A549 (cell line): ENCODE measurements around the gene RECK. TPM values are rescaled to one million over a fixed set of nuclear protein-coding genes. Genes with fewer than 3 reads are reported as not detected.

Experiments used
- ATAC-seq, 2 experiments: fragments of 200-7000 bp in 1 of 2; fragments of >200 bp in 1 of 2; cut with Nextera tagmentation in 1 of 2; cut with Tn5 transposase in 1 of 2; 3 replicates each; pipeline versions ENCODE4 v1.8.0 to v1.9.1; 2018 to 2020; ENCODE audit warnings: mild to moderate bottlenecking in 1 of 2, moderate library complexity in 1 of 2
- CTCF ChIA-PET: fragments of 300-600 bp; sonication (Branson Sonifier 250); formaldehyde crosslinking; extraction: SDS; loops from one replicate; lab custom pipeline; 2021; ENCODE audit warnings: antibody characterized with exemption, inconsistent platforms; lab: Yijun Ruan, JAX
- POLR2A ChIA-PET: fragments of 350-600 bp; formaldehyde crosslinking; extraction: SDS; loops from one replicate; lab custom pipeline; 2021; ENCODE audit warnings: antibody characterized with exemption, inconsistent platforms; lab: Yijun Ruan, JAX
- DNase-seq, 2 experiments: peaks; one replicate each; pipeline versions ENCODE4 v3.0.0 to v3.0.0-alpha.2; 2011 to 2016; ENCODE audit warnings: low read depth in 1 of 2, low spot score in 1 of 2
- FAIRE-seq: peaks from 2 replicates; lab custom pipeline; 2011; peaks lifted over from hg19 to GRCh38; lab: Jason Lieb, UNC
- H3K27ac ChIP-seq, 2 experiments: fragments of >200 bp; sonication (Bioruptor Twin); formaldehyde crosslinking; 3 replicates each; pipeline ENCODE4 v1.5.1; 2016 to 2017
- H3K4me1 ChIP-seq: fragments of >200 bp; sonication (Bioruptor Twin); formaldehyde crosslinking; 3 replicates; pipeline ENCODE4 v1.6.1; 2016
- H3K4me2 ChIP-seq: fragments of >200 bp; sonication (Bioruptor Twin); formaldehyde crosslinking; 3 replicates; pipeline ENCODE4 v1.6.1; 2016
- H3K4me3 ChIP-seq: fragments of >200 bp; sonication (Bioruptor Twin); formaldehyde crosslinking; 3 replicates; pipeline ENCODE4 v1.5.1; 2016
- H3K9me3 ChIP-seq: fragments of >200 bp; sonication (Bioruptor Twin); formaldehyde crosslinking; 3 replicates; pipeline ENCODE4 v1.6.1; 2016
- BHLHE40 ChIP-seq: IDR thresholded peaks from 2 replicates; pipeline ENCODE4 v1.6.1; 2012; ENCODE audit warnings: low read depth, low read length, inconsistent platforms
- CBX2 ChIP-seq: fragments of 200-600 bp; sonication (generic); IDR thresholded peaks from 2 replicates; pipeline ENCODE4 v1.6.1; 2016; ENCODE audit warnings: low read depth, mild to moderate bottlenecking, borderline replicate concordance
- CBX8 ChIP-seq: fragments of 200-600 bp; sonication (generic); IDR thresholded peaks from 2 replicates; pipeline ENCODE4 v1.6.1; 2016
- EHMT2 ChIP-seq: fragments of 200-600 bp; sonication (generic); IDR thresholded peaks from 2 replicates; pipeline ENCODE4 v1.6.1; 2016; ENCODE audit warnings: antibody characterized with exemption, low read depth, mild to moderate bottlenecking, moderate library complexity
- EP300 ChIP-seq, 2 experiments: fragments of >200 bp; sonication (Bioruptor Twin); formaldehyde crosslinking; IDR thresholded peaks; 2 replicates in 1 of 2; 3 replicates in 1 of 2; pipeline ENCODE4 v1.6.1; 2016 to 2017
- FOSL2 ChIP-seq, 2 experiments: fragments of 450-650 bp in 1 of 2; fragments of >200 bp in 1 of 2; sonication (Bioruptor Twin) in 1 of 2; formaldehyde crosslinking; IDR thresholded peaks; 2 replicates each; pipeline versions ENCODE4 v1.5.0 to v1.6.1; 2016 to 2020; ENCODE audit warnings: mild to moderate bottlenecking in 1 of 2, moderate library complexity in 1 of 2
- FOXS1 ChIP-seq: fragments of 250-450 bp; sonication (Bioruptor Pico); IDR thresholded peaks from 2 replicates; pipeline ENCODE4 v1.5.0; 2020; ENCODE audit warnings: mild to moderate bottlenecking, moderate library complexity
- GATA3 ChIP-seq: IDR thresholded peaks from 2 replicates; pipeline ENCODE4 v1.6.1; 2012; ENCODE audit warnings: borderline replicate concordance
- HDAC2 ChIP-seq: fragments of 200-600 bp; sonication (generic); IDR thresholded peaks from 2 replicates; pipeline ENCODE4 v1.6.1; 2016
- HEYL ChIP-seq: fragments of 250-450 bp; sonication (Bioruptor Pico); IDR thresholded peaks from 2 replicates; pipeline ENCODE4 v1.8.0; 2021; ENCODE audit warnings: mild to moderate bottlenecking, moderate library complexity
- HOXB5 ChIP-seq: fragments of 250-450 bp; sonication (Bioruptor Pico); IDR thresholded peaks from 2 replicates; pipeline ENCODE4 v1.5.0; 2020; ENCODE audit warnings: mild to moderate bottlenecking, moderate library complexity
- JUN ChIP-seq, 2 experiments: fragments of >200 bp; sonication (Bioruptor Twin); formaldehyde crosslinking; IDR thresholded peaks; 2 replicates in 1 of 2; 3 replicates in 1 of 2; pipeline ENCODE4 v1.6.1; 2016 to 2017
- JUNB ChIP-seq: fragments of >200 bp; sonication (Bioruptor Twin); formaldehyde crosslinking; IDR thresholded peaks from 2 replicates; pipeline ENCODE4 v1.6.1; 2016
- KDM1A ChIP-seq: fragments of 200-600 bp; sonication (generic); IDR thresholded peaks from 2 replicates; pipeline ENCODE4 v1.6.1; 2016; ENCODE audit warnings: low read depth, mild to moderate bottlenecking
- MAFK ChIP-seq: fragments of 450-650 bp; IDR thresholded peaks from 2 replicates; pipeline ENCODE4 v1.6.1; 2014; ENCODE audit not compliant: partially characterized antibody
- MAZ ChIP-seq: fragments of 150-350 bp; IDR thresholded peaks from 2 replicates; pipeline ENCODE4 v1.6.1; 2014; ENCODE audit warnings: antibody characterized with exemption, low read depth, low read length, borderline replicate concordance
- MYC ChIP-seq: IDR thresholded peaks from 2 replicates; pipeline ENCODE4 v1.6.1; 2012; ENCODE audit warnings: mild to moderate bottlenecking, inconsistent platforms, low read length, improper control_type of control experiment, borderline replicate concordance
- NPAS2 ChIP-seq: fragments of 250-450 bp; sonication (Bioruptor Pico); IDR thresholded peaks from 2 replicates; pipeline ENCODE4 v1.8.0; 2022; ENCODE audit warnings: mild to moderate bottlenecking, moderate library complexity, borderline replicate concordance
- POLR2A ChIP-seq: IDR thresholded peaks from 2 replicates; pipeline ENCODE4 v1.6.1; 2012; ENCODE audit warnings: mild to moderate bottlenecking, low read length
- RAD21 ChIP-seq, 2 experiments: fragments of >200 bp in 1 of 2; sonication (Bioruptor Twin) in 1 of 2; formaldehyde crosslinking in 1 of 2; IDR thresholded peaks in 1 of 2; conservative IDR thresholded peaks in 1 of 2; 2 replicates in 1 of 2; 3 replicates in 1 of 2; pipeline ENCODE4 v1.6.1; 2012 to 2018; ENCODE audit warnings: inconsistent platforms in 1 of 2
- RARB ChIP-seq: fragments of 250-450 bp; sonication (Bioruptor Pico); IDR thresholded peaks from 2 replicates; pipeline ENCODE4 v1.8.0; 2021; ENCODE audit warnings: mild to moderate bottlenecking, moderate library complexity
- RCOR1 ChIP-seq: fragments of 150-350 bp; IDR thresholded peaks from 2 replicates; pipeline ENCODE4 v1.6.1; 2014; ENCODE audit warnings: antibody characterized with exemption, low read length, low read depth
- RFX5 ChIP-seq: fragments of 450-650 bp; IDR thresholded peaks from 2 replicates; pipeline ENCODE4 v1.7.1; 2014; ENCODE audit warnings: antibody characterized with exemption, mild to moderate bottlenecking, moderate library complexity
- SMC3 ChIP-seq: fragments of >200 bp; sonication (Bioruptor Twin); formaldehyde crosslinking; IDR thresholded peaks from 3 replicates; pipeline ENCODE4 v1.6.1; 2018; ENCODE audit warnings: inconsistent platforms
- SREBF2 ChIP-seq: fragments of 450-650 bp; IDR thresholded peaks from 2 replicates; pipeline ENCODE4 v1.6.1; 2014; ENCODE audit warnings: mild to moderate bottlenecking, moderate library complexity
- ZFP36 ChIP-seq: fragments of 450-650 bp; IDR thresholded peaks from 2 replicates; pipeline ENCODE4 v1.6.1; 2014; ENCODE audit warnings: borderline replicate concordance; ENCODE audit not compliant: partially characterized antibody
- ZNF302 ChIP-seq: fragments of 250-450 bp; sonication (Bioruptor Pico); IDR thresholded peaks from 2 replicates; pipeline ENCODE4 v1.9.0; 2021; ENCODE audit warnings: inconsistent platforms, mild to moderate bottlenecking, moderate library complexity
- WGBS: methylation state at CpG from one replicate; pipeline ENCODE4 v1.1.6; 2017; ENCODE audit errors: missing lambda C conversion rate; 5-methylcytosine and 5-hydroxymethylcytosine counted together
- polyA plus RNA-seq, 4 experiments: library from polyadenylated mRNA; depleted of rRNA in 3 of 4; stranded (reverse); fragments of >200 nt; fragmentation: RNase III in 1 of 4; extraction: RNeasy Plus Mini Kit Qiagen cat#74134 plus additional on column Dnase treatment in 1 of 4; gene quantifications; 2 replicates in 3 of 4; 3 replicates in 1 of 4; pipeline ENCODE4 v1.2.3, GENCODE V29; 2011 to 2017
- TF ChIP-seq, protein P1 (sequence below): fragments of >200 bp; sonication (Bioruptor Twin); formaldehyde crosslinking; IDR thresholded peaks from 3 replicates; pipeline ENCODE4 v1.5.1; 2016
- TF ChIP-seq, protein P2 (sequence below): fragments of 150-350 bp; IDR thresholded peaks from 2 replicates; pipeline ENCODE4 v1.6.1; 2014; ENCODE audit warnings: low read depth, mild to moderate bottlenecking, low read length
- TF ChIP-seq, protein P3 (sequence below): IDR thresholded peaks from 2 replicates; pipeline ENCODE4 v1.6.1; 2012
- TF ChIP-seq, protein P4 (sequence below): fragments of >200 bp; sonication (Bioruptor Twin); formaldehyde crosslinking; IDR thresholded peaks from 2 replicates; pipeline ENCODE4 v1.6.1; 2016

Gene RECK
- polyA plus RNA-seq, 2 of the 4 experiments (the other 2 are of a cell fraction) = 5.0 to 8.7 TPM

DNA sequence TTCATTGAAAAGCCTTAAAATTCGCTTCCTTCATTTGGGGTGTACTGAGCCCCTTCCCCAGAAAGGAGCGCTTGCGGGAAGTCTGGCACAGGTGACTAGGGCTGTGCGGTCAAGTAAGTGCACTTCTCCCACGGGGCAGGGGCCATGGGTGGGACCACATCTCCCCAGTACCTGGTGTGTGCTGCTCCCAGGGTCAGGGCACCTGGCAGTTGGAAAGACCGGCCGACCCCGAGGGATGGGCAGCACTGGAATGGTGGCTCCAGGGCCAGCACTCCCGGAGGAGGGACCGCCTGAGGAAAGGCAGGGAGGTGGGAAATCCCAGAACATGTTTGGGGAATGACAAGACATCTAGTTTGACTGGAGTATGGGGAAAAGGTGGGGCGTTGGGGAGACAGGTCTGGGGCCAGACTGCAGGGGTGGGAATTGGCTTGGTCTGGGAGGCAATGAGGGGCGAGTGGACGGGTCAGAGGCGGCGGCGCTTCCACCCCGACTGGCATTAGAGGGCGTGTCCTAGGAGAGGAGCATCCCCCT, 99.1 kb downstream of the RECK start:
- 34% methylated on average over 17 of the region's 18 CpGs for WGBS
- DNase-seq = no peak
- H3K4me3 ChIP-seq = peak overlapping the region; percentile 78
- peak overlapping the region; percentile 79 to 93 for H3K27ac ChIP-seq
- TF ChIP-seq GATA3 (no peak), RFX5 (no peak), CBX8 (no peak), NPAS2 (CRISPR knock-in tag) (no peak), JUNB (no peak)
- TF ChIP-seq, protein P1, sequence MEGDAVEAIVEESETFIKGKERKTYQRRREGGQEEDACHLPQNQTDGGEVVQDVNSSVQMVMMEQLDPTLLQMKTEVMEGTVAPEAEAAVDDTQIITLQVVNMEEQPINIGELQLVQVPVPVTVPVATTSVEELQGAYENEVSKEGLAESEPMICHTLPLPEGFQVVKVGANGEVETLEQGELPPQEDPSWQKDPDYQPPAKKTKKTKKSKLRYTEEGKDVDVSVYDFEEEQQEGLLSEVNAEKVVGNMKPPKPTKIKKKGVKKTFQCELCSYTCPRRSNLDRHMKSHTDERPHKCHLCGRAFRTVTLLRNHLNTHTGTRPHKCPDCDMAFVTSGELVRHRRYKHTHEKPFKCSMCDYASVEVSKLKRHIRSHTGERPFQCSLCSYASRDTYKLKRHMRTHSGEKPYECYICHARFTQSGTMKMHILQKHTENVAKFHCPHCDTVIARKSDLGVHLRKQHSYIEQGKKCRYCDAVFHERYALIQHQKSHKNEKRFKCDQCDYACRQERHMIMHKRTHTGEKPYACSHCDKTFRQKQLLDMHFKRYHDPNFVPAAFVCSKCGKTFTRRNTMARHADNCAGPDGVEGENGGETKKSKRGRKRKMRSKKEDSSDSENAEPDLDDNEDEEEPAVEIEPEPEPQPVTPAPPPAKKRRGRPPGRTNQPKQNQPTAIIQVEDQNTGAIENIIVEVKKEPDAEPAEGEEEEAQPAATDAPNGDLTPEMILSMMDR = no peak
- H3K4me2 ChIP-seq = peak overlapping the region; percentile 87
- POLR2A ChIA-PET = interaction anchor here (0.6 to 2.1 kb wide), 6 partner anchors 13 to 98 kb away, joined by 3 to 10 read pairs (median 4); no protein-coding TSS in a partner anchor
- peak; percentile 64 to 70; a peak in 5 of 6 replicates for ATAC-seq
- no peaks in the 10 kb centered on the region for H3K9me3 ChIP-seq
- H3K4me1 ChIP-seq = peaks cover 9% of the 10 kb centered on the region; the same call in 1 of the 3 replicates
- FAIRE-seq = no peak
- CTCF ChIA-PET = interaction anchor here (1.0 to 9.9 kb wide), 6 partner anchors 13 to 44 kb away, joined by 3 to 176 read pairs (median 6); partner anchors contain the start of gene CCIN

DNA sequence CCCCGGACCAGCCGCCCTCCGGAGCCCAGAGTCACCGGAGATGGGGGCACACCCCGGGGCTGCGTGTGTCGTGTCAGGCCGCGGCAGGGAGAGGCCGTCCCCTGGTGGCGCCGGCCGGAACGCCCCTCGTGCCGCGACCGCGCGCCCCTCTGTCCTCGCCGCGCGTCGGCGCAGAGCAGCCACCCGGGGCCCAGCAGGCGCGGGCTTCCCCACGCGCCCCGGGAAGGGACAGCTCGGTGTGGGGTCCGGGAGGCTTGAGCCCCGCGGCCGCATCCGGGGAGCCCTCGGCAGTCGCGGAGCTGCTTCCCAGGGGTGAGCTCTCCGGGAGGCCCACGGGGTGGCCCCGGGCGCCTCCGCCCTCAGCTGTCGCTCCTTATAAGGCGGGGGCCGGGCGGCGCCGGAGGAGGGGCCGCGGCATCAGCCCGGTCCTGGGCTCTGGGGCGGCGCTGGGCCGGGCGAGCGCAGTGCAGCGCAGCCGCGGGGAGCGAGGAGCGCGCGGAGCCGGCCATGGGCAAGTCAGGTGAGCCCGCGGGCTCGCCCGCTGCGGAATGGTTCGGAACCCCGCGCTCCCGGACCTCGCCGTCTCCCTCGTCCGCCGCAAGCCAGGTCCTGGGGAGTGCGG, 99.7 kb downstream of the RECK start, which contains the start of gene GLIPR2:
TSS of gene GLIPR2 (plus strand) at position 462 of the 622 bp plus-strand sequence. CDS start at position 508, 46 bp downstream.
- Histone ChIP-seq H3K9me3 (no peaks in the 10 kb centered on the region), H3K4me2 (peak within 1 kb of the TSS; percentile 87), H3K4me1 (peaks cover 14% of the 10 kb centered on the region; the same call in 1 of the 3 replicates), H3K27ac (peak within 1 kb of the TSS; percentile 79 to 93), H3K4me3 (peak within 1 kb of the TSS; percentile 78)
- ATAC-seq = peak; percentile 87 to 94
- ChIA-PET POLR2A (interaction anchor here (0.6 to 2.1 kb wide), 6 partner anchors 12 to 98 kb away, joined by 3 to 10 read pairs (median 4); no protein-coding TSS in a partner anchor), CTCF (interaction anchor here (0.6 to 9.9 kb wide), 10 partner anchors 10 to 483 kb away, joined by 3 to 176 read pairs (median 4); partner anchors contain the start of gene CCIN)
- no peak for FAIRE-seq
- WGBS = no CpG with 5 or more reads among the region's 83 CpGs
- peak; percentile 49 to 77 for DNase-seq
- TF ChIP-seq HEYL (no peak), EP300 (IDR thresholded peaks at IDR 0.05) (no peak), POLR2A (peak; percentile 53), FOXS1 (CRISPR knock-in tag) (no peak), HOXB5 (CRISPR knock-in tag) (no peak), MAZ (no peak), EHMT2 (no peak), FOSL2 (IDR thresholded peaks at IDR 0.05) (no peak), FOSL2 (CRISPR knock-in tag; IDR thresholded peaks at IDR 0.05) (no peak), MYC (no peak), RCOR1 (no peak), RARB (CRISPR knock-in tag) (no peak), ZFP36 (no peak), ZNF302 (CRISPR knock-in tag) (no peak), SMC3 (0 out of 3 replicates have a peak, but pooled peaks have one; percentile 4), RAD21 (conservative IDR thresholded peaks at IDR 0.05 in 1 of 2, IDR thresholded peaks at IDR 0.05 in 1 of 2) (peak in 1 of 2 experiments; percentile 5; a peak in 1 of 5 replicates), HDAC2 (no peak), JUN (IDR thresholded peaks at IDR 0.05) (peak in 1 of 2 experiments; percentile 51; a peak in 1 of 5 replicates), MAFK (no peak), CBX2 (no peak), SREBF2 (no peak), KDM1A (no peak), BHLHE40 (no peak)
- TF ChIP-seq, protein P1 = no peak; the same call in 2 of the 3 replicates
- TF ChIP-seq, protein P2, sequence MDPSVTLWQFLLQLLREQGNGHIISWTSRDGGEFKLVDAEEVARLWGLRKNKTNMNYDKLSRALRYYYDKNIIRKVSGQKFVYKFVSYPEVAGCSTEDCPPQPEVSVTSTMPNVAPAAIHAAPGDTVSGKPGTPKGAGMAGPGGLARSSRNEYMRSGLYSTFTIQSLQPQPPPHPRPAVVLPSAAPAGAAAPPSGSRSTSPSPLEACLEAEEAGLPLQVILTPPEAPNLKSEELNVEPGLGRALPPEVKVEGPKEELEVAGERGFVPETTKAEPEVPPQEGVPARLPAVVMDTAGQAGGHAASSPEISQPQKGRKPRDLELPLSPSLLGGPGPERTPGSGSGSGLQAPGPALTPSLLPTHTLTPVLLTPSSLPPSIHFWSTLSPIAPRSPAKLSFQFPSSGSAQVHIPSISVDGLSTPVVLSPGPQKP = no peak
- TF ChIP-seq, protein P3, sequence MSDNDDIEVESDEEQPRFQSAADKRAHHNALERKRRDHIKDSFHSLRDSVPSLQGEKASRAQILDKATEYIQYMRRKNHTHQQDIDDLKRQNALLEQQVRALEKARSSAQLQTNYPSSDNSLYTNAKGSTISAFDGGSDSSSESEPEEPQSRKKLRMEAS = peak; percentile 39; the same call in 1 of the 2 replicates
- TF ChIP-seq, protein P4, sequence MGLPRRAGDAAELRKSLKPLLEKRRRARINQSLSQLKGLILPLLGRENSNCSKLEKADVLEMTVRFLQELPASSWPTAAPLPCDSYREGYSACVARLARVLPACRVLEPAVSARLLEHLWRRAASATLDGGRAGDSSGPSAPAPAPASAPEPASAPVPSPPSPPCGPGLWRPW = no peak
